GM21423 (cell line): ENCODE results near the gene DFFA.
A peak's percentile ranks its signal among the peaks of the same experiment; 100 is the strongest.
"Not testable (repeated sequence)": the region's sequence is repeated elsewhere in the genome, so short reads cannot be mapped to it uniquely, and the experiment has no call there.

Source experiments
- ATAC-seq: cut with Tn5 transposase; IDR thresholded peaks from one replicate; pipeline ENCODE4 v1.9.1; 2021; ENCODE audit warnings: mild to moderate bottlenecking, moderate library complexity; ENCODE audit not compliant: unreplicated experiment

DFFA gene

DNA sequence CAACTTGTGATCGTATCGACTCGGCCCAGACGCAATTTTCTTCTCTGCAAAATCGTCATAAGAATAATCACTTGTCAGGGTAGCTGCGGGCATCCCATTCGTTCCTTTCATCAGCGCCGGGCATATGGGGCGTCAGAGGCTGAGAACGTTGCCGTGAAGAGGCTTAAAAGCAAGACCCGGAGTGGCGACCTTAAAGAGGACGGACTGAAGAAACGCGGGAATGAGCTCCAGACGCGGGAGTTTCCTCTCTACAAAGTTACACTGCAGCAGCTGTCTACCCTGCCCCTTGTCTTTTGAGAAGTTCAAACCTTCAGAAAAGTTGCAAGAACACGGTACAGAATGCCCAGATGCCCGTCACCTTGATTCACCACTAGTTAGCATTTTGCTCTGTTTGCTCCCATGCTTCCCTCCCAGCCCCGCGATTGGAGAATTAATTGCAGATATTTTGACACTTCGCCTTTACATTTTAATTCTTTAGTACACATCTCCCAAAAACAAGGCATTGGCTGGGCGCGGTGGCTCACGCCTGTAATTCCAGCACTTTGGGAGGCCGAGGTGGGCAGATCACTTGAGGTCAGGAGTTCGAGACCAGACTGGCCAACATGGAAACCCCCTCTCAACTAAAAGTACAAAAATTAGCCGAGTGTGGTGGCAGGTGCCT, 41.1 kb downstream of the DFFA start:
- no peak for ATAC-seq

DNA sequence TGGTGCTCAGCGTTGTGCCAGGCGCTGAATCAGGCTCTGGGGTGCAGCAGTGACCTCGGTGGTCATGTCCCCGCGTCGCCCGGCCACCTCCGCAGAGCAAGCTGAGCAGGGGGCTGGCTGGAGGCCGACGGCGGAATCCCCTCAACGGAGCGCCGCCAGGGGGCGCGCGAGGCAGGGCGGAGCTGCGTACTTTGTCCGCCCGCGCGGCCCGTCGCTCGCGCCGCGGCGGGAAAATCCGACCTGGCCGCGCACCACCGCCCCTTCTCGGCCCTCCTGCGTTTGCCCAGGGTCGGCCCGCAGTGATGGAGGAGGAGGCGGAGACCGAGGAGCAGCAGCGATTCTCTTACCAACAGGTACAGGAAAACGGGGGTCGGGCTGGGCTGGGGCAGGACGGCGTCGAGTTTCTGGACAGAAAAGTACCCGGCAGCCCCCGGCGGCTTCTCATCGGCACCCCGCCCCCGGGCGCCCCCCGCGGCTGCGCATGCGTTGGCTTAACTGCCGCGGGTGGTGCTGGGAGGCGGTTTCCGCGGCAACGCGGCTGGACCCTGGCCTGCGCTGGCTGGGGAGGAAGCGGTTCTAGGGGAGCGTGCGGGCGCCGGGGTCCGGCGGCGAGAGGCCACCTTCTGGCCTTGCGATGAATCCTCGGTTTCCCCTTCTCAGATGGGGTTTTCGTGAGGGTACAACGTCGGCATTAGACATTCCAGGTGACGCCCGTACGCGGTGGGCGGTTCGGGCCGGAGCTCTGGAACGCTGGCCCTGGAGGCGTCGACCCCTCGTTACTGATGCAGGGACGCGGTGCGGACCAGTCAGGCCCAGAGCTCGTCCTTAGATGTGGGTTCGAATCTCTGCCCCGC, 41.9 kb downstream of the DFFA start, which contains the start of gene CENPS:
CENPS (plus strand) TSS at position 218 of the 854 bp plus-strand sequence; CDS start at position 303, 85 bp downstream.
- ATAC-seq: peak; percentile 77

DNA sequence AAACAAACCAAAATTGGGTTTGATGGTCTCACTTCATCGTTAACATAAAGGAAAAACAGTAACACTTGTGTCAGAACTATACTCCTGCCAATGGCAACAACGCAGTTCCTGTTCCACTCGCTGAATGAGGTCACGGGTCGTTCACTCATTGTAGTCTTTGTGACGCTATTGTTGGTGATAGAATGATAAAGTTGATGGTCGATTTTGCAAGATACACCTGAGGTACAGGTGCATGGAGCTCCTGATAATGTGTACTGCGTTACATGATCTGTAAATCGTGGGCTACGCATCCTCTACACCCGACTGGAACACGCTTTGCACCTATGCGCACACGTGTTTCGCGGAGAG, 42.5 kb downstream of the DFFA start:
- no peak for ATAC-seq

DNA sequence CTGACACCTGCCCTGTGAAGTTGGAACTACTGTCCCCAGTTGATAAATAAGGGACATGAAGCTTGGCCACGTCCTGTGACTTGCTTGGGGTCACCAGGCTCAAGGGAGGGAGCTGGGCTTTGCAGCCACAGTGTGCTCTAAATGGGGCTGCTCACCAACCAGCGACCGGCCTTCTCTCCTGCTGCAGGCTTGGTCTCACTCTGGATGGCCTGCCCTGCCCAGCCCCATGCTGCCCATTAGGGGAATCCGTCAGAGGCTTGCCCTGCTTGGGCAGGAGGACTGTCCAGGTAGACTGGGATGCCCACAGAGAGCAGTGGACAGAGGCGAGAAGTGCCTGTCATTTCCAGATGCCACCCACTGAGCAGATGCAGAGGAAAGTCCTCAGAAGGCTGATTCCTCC, 43.3 kb downstream of the DFFA start:
- no peak for ATAC-seq

DNA sequence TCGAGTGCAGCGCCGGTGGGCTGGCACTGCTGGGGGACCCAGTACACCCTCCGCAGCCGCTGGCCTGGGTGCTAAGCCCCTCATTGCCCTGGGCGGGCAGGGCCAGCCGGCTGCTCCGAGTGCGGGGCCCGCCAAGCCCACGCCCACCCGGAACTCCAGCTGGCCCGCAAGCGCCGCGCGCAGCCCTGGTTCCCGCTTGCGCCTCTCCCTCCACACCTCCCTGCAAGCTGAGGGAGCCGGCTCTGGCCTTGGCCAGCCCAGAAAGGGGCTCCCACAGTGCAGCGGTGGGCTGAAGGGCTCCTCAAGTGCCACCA, 45.8 kb downstream of the DFFA start:
- ATAC-seq: not testable (repeated sequence)

DNA sequence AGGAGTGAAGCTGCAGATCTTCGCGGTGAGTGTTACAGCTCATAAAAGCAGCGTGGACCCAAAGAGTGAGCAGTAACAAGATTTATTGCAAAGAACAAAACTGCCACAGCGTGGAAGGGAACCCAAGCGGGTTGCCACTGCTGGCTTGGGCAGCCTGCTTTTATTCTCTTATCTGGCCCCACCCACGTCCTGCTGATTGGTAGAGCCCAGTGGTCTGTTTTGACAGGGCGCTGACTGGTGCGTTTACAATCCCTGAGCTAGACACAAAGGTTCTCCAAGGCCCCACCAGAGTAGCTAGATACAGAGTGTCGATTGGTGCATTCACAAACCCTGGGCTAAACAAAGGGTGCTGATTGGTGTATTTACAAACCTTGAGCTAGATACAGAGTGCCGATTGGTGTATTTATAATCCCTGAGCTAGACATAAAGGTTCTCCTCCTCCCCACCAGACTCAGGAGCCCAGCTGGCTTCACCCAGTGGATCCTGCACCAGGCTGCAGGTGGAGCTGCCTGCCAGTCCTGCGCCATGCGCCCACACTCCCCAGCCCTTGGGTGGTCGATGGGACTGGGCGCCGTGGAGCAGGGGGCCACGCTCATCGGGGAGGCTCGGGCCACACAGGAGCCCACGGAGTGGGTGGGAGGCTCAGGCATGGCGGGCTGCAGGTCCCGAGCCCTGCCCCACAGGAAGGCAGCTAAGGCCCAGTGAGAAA, 46.3 kb downstream of the DFFA start:
- not testable (repeated sequence) for ATAC-seq

DNA sequence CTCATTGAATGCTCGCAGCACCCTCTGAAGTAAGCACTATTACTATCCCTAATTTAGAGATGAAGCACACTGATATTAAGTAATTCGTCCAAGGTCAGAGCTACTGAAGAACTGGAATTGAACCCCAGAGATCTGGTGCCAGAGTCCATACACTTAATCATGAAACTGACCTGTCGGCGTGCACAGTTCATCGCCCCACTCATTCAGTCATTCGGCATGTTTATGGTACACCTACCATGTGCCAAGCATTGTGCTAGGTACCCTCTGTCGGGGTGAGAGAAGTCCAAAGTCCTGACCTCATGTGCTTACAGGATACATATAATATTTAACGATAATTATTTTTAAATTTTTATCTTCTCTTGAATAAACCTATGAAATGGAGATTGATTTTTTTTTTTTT, 47.7 kb downstream of the DFFA start:
- ATAC-seq: no peak

DNA sequence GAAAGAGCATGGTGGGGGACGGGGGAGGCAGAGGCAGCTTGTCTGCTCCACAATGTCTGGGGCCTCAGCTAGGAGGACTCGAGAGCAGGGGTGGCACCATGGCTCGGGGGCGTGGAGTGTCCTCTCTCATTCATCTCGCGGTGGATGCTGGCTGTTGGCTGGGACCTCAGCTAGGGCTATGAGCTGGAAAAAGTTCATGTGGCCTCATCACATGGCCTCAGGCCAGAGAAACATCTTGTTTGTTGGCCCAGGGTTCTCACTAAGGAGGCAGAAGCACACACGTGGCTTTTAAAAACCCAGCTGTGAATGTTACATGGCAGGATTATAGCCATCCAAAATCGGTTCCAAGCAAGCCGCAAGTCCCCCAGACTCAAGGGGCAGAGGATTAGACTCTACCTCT, 48.3 kb downstream of the DFFA start:
- ATAC-seq: no peak

DNA sequence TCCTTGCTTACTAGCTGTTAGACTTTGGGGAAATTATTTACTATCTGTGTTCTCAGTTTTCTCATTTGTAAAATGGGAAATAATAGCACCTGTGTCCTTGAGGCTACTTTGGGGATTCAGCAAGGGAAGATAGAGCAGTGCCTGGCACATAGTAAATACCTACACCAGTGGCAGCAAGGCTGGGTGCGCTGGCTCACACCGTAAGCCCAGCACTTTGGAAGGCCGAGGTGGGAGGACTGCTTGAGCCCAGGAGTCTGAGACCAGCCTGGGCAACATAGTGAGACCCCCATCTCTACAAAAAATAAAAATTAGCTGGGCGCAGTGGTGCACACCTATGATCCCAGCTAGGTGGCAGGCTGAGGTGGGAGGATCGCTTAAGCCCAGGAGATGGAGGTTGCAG, 50.7 kb downstream of the DFFA start:
- no peak for ATAC-seq

DNA sequence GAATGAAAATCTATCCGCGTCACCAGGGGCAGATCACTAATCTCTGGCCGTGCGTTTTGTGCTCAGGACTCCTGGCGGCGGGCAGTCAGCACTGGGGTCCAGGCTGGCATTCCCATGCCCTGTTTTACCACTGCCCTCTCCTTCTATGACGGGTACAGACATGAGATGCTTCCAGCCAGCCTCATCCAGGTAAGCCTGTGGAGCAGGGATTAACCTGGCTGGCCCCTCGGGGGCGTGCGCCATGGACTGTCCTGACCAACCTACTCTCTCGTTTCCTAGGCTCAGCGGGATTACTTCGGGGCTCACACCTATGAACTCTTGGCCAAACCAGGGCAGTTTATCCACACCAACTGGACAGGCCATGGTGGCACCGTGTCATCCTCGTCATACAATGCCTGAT, 53.0 kb downstream of the DFFA start:
- ATAC-seq: no peak

DNA sequence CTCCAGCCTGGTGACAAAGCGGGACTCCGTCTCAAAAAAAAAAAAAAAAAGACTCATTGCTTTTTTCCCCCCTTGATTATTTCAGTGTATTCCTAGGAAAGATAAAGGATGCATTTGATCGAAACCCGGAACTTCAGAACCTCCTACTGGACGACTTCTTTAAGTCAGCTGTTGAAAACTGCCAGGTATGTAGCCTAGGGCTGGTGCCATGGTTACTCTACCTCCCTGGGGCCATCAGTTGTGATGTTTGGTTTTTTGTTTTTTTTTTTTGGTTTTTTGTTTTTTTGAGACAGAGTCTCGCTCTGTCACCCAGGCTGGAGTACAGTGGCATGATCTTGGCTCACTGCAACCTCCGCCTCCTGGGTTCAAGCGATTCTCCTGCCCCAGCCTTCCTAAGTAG, 53.6 kb downstream of the DFFA start:
- not testable (repeated sequence) for ATAC-seq

DNA sequence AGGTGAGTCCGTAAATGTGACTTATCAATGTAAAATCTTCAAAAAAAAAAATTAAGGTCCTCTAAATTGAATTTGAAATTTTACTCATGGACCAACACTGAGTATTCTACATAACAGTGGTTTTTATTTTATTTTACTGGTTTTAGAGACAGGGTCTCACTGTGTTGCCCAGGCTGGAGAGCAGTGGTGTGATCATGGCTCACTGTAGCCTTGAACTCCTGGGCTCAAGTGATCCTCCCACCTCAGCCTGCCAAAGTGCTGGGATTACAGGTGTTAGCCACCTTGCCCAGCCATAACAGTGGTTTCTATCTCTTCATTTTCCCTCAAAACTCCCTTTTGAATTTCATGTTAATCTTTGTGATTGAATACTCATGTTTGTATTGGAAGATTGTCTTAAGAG, 56.4 kb downstream of the DFFA start:
- ATAC-seq: not testable (repeated sequence)

DNA sequence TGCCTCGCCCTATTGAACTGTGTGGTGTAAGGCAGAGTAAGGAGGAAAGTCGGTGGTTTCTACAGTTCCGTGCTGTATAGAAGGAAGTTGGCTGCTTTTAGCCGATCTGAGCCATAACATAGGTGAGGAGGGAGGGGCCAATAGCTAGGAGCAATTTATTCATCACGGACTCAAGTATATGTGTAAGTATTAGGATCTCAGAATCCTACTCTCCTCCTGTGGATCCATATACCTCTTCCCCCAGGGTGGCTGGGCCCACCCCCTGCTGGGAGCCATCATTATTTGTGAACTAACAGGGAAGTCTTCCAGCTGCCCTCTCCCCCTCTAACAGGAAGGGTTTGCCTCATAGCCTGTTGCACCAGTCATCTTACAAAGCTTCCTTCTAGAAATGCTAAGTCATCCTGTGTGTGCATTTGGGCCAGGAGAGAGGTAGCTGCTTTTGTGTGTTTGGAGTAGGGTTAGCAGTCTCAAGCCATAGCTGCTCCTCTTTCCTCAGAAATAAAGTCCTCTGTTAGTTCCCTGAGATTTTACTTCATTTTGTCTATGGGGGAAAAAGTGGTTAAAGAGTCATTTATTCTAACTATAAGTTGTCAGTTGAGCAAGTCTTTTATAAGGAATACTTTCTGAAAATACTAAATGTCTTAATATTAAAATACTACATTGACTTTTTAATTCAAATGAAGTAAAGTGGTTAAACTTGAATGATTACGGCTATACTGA, 57.0 kb downstream of the DFFA start:
- ATAC-seq: no peak

DNA sequence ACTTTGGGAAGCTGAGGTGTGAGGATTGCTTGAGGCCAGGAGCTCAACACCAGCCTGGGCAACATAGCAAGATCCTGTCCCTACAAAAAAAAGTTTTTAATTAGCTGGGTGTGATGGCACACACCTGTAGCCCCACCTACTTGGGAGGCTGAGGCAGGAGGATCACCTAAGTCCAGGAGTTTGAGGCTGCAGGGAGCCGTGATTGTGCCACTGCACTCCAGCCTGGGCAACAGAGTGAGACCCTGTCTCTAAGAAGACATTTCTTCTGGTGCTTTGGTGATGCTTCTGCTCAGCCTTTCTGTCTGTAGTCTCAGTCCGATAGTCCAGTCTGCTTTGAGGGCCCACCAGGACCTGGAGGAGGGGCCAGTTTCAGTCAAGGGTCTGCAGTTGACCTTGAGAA, 65.1 kb downstream of the DFFA start:
- no peak for ATAC-seq
